Measurements from ENCODE around the gene CBX3.
"Not testable (repeated sequence)": the region's sequence is repeated elsewhere in the genome, so short reads cannot be mapped to it uniquely, and the experiment has no call there.

The CBX3 gene

GRCh38 chr7:26201247-26202018 is at the start of gene CBX3:
Gene CBX3, plus strand, starts transcription at chr7:26201745. Its CDS starts 1,254 bp downstream, at chr7:26202999.
- DNase-seq, result peak; percentile 77 to 89 (median 88)

DNA sequence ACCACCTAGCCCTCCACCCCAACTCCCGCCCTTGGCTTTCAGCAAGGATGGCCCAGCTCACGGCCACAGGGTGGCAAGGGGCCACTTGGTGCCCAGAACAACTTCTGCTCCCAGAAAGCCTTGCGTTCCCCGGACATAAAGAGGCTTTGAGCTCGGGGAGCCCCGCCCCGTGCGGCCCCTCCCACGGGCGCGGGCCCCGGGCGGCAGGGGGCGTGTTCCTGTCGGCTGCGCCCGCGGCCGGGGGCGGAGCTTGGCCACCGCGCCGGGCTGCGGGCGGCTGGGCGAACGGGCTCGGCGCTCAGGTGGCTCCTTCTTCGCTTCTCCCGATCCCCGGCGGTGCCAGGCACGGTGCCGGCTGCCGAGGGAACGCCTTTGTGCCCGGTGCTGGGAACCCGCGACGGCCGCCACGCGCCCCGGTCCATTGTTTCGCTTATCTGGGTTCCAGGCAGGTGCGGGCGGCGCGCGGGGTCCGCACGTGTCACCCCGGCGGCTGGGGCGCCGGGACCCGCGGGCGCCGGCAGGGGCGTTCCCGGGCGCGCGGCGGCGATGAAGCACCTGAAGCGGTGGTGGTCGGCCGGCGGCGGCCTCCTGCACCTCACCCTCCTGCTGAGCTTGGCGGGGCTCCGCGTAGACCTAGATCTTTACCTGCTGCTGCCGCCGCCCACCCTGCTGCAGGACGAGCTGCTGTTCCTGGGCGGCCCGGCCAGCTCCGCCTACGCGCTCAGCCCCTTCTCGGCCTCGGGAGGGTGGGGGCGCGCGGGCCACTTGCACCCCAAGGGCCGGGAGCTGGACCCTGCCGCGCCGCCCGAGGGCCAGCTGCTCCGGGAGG is 49.4 kb upstream of the CBX3 start, which contains the start of gene NFE2L3:
Gene NFE2L3, plus strand, starts transcription at position 246 of the 829 bp plus-strand sequence. Its CDS starts 301 bp downstream, at position 547.
- peak; percentile 30 to 78 (median 44) for DNase-seq

DNA sequence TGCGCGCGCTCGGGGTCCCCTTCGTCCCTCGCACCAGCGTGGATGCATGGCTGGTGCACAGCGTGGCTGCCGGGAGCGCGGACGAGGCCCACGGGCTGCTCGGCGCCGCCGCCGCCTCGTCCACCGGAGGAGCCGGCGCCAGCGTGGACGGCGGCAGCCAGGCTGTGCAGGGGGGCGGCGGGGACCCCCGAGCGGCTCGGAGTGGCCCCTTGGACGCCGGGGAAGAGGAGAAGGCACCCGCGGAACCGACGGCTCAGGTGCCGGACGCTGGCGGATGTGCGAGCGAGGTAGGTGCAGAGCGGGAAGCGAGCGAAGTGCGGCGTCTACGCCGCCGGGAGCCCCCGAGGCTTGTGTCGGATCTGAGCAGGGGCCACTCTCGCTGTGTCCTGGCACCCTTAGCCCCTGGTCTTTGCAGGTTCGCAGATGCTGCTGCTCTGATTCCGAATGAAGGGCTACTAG is 48.7 kb upstream of the CBX3 start:
- peak in 2 of 4 experiments; percentile 15 to 18 for DNase-seq

- DNase-seq, result no peak
Observed at GRCh38 chr7:26153241-26153822, 48.2 kb upstream of the CBX3 start.

GRCh38 chr7:26153823-26154783 is 47.4 kb upstream of the CBX3 start:
- DNase-seq, result no peak

- no peak for DNase-seq
Observed at GRCh38 chr7:26155531-26156375, 45.8 kb upstream of the CBX3 start.

- no peak for DNase-seq
Observed at GRCh38 chr7:26156451-26157420, 44.8 kb upstream of the CBX3 start.

GRCh38 chr7:26157520-26158105 is 43.9 kb upstream of the CBX3 start:
- no peak for DNase-seq

- no peak for DNase-seq
Observed at GRCh38 chr7:26159243-26159642, 42.3 kb upstream of the CBX3 start.

GRCh38 chr7:26160896-26161295 is 40.6 kb upstream of the CBX3 start:
- no peak for DNase-seq

- no peak for DNase-seq
Observed at GRCh38 chr7:26162431-26162830, 39.1 kb upstream of the CBX3 start.

- not testable (repeated sequence) for DNase-seq
Observed at GRCh38 chr7:26163804-26164203, 37.7 kb upstream of the CBX3 start.

DNA sequence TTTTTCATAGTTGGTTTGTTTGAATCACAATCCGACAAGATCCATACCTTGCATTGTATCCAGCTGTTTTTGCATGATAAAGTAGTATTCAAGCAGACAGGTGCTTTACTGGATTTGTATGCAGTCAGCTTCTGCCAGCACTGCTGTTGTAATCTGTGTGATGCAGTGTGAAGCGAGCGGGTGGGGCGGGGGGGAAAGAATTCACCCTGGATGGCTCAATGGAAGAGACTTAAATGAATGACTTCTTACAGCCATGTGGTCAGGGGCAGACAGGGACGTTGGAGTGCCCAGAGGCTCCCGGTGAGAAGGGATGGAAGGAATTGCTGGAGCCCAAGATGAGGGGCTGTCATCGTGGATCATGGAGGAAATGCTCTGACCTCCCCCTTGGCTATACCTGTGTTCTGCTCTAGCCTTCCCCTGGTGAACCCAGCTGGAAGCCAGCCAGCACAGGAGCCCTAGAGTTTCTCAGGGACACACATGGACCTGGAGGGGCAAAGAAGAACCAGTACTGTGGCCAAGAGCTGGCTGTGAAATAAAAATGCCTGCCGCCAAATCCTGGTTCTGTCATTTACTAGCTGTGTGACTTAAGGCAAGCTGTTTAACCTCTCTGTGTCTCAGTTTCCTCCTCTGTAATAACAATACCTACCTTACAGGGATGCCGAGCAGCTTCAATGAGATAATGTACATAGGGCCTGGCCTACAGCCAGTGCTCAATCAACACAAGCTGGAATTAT is 35.4 kb upstream of the CBX3 start:
- DNase-seq, result no peak

DNA sequence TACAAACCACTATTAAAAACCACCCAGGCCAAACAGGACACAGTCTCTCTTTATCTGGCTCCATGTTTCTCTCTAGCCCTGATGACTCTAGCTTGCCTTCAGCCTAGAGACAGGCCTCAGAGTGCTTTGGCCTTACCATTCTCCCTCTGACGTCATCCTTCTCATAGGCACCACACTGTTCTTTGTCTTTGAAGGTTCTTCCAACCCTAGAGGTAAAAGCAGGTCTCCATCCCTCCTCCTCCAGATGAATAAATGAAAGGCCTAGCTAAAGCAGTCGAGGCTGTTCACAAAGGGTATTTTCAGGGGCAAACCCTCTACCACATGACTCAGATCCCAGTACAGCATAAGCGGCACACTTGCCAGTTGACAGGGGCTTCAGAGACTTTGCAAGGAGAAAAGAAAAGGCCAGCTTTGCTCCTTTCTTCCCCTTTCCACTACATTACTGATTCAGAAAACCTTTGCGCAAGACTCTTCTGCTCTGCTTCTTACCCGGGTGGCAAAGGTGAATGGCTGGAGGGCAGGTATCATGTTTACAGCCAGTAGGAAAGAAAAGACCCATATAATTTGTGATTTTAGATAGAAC is 34.8 kb upstream of the CBX3 start:
- DNase-seq, result no peak

DNA sequence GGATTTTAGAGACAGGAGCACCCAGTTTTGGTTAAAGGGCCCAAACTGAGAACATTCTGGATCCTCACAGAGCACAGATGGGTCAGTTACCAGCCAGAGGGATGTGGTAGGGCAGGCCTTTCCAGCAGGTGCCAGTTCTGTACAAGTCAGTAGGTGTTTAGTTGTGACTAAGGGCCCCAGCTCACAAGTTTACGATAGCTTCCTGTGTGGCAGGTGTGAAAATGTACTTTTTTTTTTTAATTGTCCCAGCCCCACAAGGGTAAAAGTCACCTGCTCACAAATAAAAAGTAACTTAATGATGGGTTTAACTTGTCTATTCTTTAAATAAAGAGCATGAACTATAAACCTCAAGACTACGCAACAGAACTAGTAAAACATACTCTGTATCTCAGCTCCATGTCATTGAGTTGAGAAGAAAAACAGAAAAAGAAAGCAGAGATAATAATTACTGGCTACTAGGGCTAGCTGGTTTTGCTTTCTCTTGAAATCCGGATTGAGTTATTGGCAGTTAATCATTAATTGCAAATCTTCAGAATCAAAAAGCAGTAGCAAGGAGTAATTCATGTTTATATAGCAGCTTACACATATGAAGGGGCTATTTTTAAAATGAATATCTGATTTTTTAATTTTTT is 34.1 kb upstream of the CBX3 start:
- no peak for DNase-seq

GRCh38 chr7:26168458-26169023 is 33.0 kb upstream of the CBX3 start:
- DNase-seq, result no peak

DNA sequence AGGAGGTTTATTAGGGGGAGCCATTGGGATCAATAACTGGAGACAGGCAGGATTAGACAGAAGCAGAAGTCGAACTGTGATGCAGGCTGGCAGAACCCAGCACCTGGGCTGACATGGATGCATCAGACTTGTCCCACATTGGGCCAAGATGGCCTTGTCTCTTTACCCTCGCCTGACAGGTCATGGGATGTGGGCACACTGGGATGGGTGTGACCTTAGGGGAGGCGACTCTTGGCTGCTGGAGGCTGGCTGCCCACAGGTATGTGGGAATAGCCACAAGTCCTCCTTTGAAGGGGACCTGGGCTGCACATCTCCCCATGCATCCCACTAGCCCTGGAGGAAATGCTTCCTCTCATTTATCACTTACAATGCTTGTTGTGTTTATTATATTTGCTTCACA is 32.3 kb upstream of the CBX3 start:
- DNase-seq, result no peak

DNA sequence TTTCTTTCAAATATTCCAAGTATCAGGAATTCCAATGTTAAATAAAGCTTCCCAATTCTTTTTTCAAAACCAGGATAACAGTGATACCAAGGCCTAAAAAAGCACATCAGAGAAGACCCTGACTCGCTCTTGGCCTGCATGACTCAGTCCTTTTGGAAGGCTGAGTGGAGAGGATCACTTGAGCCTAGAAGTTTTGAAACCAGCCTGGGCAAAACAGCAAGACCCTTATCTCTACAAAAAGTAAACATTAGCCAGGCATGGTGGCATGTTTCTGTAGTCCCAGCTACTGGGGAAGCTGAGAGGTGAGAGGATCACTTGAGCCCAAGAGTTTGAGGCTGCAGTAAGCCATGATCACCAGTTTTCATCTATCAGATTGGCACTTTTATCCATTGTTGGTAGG is 30.9 kb upstream of the CBX3 start:
- DNase-seq, result no peak

Measured in activated naive CD4-positive, alpha-beta T cell (primary cell).